HCT116 (cell line): ENCODE data around the gene MOB3A.

Experiments
- EZH2 ChIP-seq: fragments of 200-600 bp; sonication (generic); IDR thresholded peaks from 2 replicates; pipeline ENCODE4 v1.6.1; 2017; ENCODE audit warnings: antibody characterized with exemption, mixed run types
- POLR2A ChIP-seq: IDR thresholded peaks from 2 replicates; pipeline ENCODE4 v1.7.0; 2011; ENCODE audit warnings: borderline replicate concordance; ENCODE audit not compliant: insufficient read depth, insufficient read length; ENCODE audit errors: extremely low read depth
- POLR2AphosphoS5 ChIP-seq: IDR thresholded peaks from 2 replicates; pipeline ENCODE4 v1.6.1; 2011; ENCODE audit warnings: mild to moderate bottlenecking, low read depth, low read length, moderate library complexity
- SIN3A ChIP-seq: IDR thresholded peaks from 2 replicates; pipeline ENCODE4 v1.6.1; 2012; ENCODE audit warnings: low read depth
- TCF7L2 ChIP-seq: IDR thresholded peaks from 2 replicates; pipeline ENCODE4 v1.7.0; 2011; ENCODE audit warnings: borderline replicate concordance, inconsistent platforms; ENCODE audit not compliant: insufficient read depth, insufficient read length; ENCODE audit errors: extremely low read depth
- YY1 ChIP-seq: IDR thresholded peaks from 2 replicates; pipeline ENCODE4 v1.6.1; 2011; ENCODE audit warnings: low read length, low read depth, moderate library complexity, mild to moderate bottlenecking; ENCODE audit not compliant: insufficient replicate concordance; ENCODE audit errors: extremely low read depth
- ZNF274 ChIP-seq: fragments of 200-500 bp; sonication (Bioruptor generic); IDR thresholded peaks from 2 replicates; pipeline ENCODE4 v1.6.1; 2014; ENCODE audit warnings: mild to moderate bottlenecking, low read depth, low read length, inconsistent platforms
- TF ChIP-seq, protein P1 (sequence below), 3 experiments: fragments of 200-600 bp in 1 of 3; sonication (generic) in 1 of 3; IDR thresholded peaks in 2 of 3; conservative IDR thresholded peaks in 1 of 3; 2 replicates each; pipeline ENCODE4 v1.5.1; 2012 to 2017; ENCODE audit warnings: low read depth in 2 of 3, low read length in 2 of 3, antibody characterized with exemption in 1 of 3, borderline replicate concordance in 1 of 3, control low read depth in 1 of 3, mild to moderate bottlenecking in 1 of 3, mixed read lengths in 1 of 3, mixed run types in 1 of 3, moderate library complexity in 1 of 3; ENCODE audit not compliant: insufficient read depth in 1 of 3
- TF ChIP-seq, protein P2 (sequence below): IDR thresholded peaks from 2 replicates; pipeline ENCODE4 v1.6.1; 2012; ENCODE audit warnings: low read depth

DNA sequence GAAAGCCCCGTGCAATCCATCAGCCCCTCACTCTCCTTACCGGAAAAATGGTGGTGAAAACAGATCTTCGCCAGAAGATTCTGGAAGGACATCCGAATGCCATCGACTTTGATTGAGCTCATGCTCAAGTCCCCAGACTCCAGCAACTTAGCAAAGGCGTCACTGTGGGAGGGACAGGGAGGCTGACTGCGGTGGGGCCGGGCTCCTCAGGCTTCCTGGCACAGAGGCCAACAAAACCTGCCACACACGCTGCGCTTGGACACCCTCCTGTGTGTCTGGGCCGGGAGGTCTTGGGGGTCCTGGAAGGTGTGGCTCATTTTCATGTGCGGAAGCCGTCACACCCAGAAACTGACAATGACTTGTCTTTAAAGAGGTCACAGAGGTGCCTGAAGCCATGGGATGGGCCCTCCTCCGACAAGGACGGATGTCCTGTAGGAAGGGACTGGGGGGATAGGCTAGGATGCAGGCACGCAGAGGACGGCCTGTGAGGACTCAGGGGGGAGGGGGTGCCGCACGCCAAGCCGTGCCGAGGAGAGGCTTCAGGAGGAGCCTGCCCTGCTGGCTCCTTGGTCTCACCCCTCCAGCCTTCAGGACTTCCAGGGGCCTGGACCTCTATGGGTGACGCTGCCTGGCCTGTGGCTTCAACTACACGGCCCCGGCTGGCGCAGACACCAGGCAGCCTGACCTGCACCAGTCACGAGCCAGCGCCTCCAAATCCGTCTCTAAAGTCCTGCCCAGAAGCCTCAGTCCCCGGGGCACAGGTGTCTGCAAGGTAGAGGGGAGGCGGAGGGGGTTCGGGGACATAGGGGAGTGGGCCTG is 13.1 kb upstream of the MOB3A start:
- TF ChIP-seq, protein P1, sequence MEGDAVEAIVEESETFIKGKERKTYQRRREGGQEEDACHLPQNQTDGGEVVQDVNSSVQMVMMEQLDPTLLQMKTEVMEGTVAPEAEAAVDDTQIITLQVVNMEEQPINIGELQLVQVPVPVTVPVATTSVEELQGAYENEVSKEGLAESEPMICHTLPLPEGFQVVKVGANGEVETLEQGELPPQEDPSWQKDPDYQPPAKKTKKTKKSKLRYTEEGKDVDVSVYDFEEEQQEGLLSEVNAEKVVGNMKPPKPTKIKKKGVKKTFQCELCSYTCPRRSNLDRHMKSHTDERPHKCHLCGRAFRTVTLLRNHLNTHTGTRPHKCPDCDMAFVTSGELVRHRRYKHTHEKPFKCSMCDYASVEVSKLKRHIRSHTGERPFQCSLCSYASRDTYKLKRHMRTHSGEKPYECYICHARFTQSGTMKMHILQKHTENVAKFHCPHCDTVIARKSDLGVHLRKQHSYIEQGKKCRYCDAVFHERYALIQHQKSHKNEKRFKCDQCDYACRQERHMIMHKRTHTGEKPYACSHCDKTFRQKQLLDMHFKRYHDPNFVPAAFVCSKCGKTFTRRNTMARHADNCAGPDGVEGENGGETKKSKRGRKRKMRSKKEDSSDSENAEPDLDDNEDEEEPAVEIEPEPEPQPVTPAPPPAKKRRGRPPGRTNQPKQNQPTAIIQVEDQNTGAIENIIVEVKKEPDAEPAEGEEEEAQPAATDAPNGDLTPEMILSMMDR (IDR thresholded peaks at IDR 0.05 in 2 of 3, conservative IDR thresholded peaks at IDR 0.05 in 1 of 3; ENCODE audit: borderline replicate concordance in 1 of 3, insufficient read depth in 1 of 3, low read depth in 2 of 3, low read length in 2 of 3), result no peak
- no peak for TF ChIP-seq POLR2AphosphoS5
- no peak for TF ChIP-seq ZNF274
- no peak for TF ChIP-seq SIN3A
- no peak for TF ChIP-seq EZH2
- TF ChIP-seq, protein P2, sequence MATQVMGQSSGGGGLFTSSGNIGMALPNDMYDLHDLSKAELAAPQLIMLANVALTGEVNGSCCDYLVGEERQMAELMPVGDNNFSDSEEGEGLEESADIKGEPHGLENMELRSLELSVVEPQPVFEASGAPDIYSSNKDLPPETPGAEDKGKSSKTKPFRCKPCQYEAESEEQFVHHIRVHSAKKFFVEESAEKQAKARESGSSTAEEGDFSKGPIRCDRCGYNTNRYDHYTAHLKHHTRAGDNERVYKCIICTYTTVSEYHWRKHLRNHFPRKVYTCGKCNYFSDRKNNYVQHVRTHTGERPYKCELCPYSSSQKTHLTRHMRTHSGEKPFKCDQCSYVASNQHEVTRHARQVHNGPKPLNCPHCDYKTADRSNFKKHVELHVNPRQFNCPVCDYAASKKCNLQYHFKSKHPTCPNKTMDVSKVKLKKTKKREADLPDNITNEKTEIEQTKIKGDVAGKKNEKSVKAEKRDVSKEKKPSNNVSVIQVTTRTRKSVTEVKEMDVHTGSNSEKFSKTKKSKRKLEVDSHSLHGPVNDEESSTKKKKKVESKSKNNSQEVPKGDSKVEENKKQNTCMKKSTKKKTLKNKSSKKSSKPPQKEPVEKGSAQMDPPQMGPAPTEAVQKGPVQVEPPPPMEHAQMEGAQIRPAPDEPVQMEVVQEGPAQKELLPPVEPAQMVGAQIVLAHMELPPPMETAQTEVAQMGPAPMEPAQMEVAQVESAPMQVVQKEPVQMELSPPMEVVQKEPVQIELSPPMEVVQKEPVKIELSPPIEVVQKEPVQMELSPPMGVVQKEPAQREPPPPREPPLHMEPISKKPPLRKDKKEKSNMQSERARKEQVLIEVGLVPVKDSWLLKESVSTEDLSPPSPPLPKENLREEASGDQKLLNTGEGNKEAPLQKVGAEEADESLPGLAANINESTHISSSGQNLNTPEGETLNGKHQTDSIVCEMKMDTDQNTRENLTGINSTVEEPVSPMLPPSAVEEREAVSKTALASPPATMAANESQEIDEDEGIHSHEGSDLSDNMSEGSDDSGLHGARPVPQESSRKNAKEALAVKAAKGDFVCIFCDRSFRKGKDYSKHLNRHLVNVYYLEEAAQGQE, result no peak
- no peak for TF ChIP-seq YY1
- TF ChIP-seq POLR2A, result no peak
- no peak for TF ChIP-seq TCF7L2
